ENCODE results near the gene GNB1.
"Not testable (repeated sequence)": the region's sequence is repeated elsewhere in the genome, so short reads cannot be mapped to it uniquely, and the experiment has no call there.

Gene GNB1

GRCh38 chr1:1856161-1856560 is 34.7 kb downstream of the GNB1 start:
- not testable (repeated sequence) for DNase-seq

- no peak for DNase-seq
Observed at GRCh38 chr1:1853593-1854257, 37.2 kb downstream of the GNB1 start.

- DNase-seq: no peak
Observed at GRCh38 chr1:1852619-1853414, 38.1 kb downstream of the GNB1 start.

- DNase-seq: no peak
Observed at GRCh38 chr1:1847890-1848289, 43.0 kb downstream of the GNB1 start.

DNA sequence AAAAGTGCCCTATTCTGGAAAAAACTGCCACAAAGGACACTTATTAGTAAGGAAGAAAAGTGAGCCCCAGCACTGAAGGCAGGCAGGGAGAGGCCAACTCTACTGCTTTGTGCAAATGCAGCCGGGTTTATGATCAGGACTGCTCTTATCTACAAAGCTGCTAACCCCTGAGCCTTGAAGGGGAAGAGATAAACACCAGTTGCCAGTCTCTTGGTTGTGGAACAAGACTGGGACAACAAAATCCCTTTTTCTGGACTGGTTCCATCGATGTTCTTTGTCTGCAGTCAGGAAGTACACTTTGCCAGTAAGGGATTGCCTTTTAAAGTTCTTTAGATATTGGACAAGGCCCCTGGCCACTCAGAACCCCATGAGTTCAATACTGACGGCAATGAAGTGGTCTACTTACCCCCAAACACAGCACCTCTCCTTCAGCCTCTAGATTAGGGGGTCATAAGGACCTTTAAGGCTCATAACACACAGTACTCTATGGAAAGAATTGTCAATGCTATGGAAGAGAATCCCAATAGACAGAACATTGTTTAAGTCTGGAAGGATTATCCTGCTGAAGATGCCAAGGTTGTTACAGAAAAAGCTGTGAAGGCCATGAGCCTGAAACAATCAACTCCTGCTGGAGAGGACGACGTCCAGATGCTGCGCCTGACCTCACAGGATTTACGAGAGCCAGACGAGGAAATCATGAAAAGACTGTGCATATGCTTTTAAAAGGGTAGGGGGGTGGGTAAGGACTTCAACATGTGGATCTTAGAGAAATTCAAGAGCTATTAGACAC is 43.6 kb downstream of the GNB1 start:
- no peak for DNase-seq

GRCh38 chr1:1846386-1846918 is 44.4 kb downstream of the GNB1 start:
- DNase-seq: no peak

- no peak for DNase-seq
Observed at GRCh38 chr1:1842360-1843146, 48.3 kb downstream of the GNB1 start.

GRCh38 chr1:1841575-1841995 is 49.3 kb downstream of the GNB1 start:
- DNase-seq: no peak

- DNase-seq: no peak
Observed at GRCh38 chr1:1839311-1839965, 51.4 kb downstream of the GNB1 start.

DNA sequence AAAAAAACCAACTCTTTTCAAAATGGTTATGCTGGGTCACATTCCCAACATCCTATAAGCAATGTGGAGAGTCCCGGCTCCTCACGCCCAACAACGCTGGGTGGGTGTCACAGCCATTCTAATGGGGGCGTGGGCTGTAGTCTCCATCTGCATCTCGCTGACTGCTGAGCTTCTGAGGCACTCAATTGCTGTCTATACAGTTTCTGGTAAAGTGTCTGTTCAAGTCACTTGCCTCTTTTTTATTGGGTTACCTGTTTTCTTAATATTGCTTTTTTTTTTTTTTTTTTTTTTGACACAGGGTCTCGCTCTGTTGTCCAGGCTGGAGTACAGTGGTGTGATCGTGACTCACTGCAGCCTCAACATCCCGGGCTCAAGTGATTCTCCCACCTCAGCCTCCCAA is 54.8 kb downstream of the GNB1 start:
- DNase-seq: no peak

DNA sequence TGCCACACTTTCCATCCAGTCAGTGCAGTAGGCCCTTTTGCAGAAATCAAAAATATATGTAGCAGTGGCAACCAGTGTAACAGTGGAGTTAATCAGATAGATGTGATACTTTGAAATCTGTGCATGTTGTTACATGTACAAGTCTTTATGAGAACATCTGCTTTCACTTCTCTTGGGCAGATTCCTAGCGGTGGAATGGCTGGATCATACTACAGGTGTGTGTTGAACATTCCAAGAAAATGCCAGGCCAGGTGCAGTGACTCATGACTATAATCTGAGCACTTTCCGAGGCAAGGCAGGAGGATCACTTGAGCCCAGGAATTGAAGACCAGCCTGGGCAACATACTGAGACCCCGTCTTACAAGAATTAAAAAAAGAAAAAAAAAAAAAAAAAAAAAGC is 55.3 kb downstream of the GNB1 start:
- DNase-seq: no peak

GRCh38 chr1:1833916-1834325 is 57.0 kb downstream of the GNB1 start:
- DNase-seq: no peak

DNA sequence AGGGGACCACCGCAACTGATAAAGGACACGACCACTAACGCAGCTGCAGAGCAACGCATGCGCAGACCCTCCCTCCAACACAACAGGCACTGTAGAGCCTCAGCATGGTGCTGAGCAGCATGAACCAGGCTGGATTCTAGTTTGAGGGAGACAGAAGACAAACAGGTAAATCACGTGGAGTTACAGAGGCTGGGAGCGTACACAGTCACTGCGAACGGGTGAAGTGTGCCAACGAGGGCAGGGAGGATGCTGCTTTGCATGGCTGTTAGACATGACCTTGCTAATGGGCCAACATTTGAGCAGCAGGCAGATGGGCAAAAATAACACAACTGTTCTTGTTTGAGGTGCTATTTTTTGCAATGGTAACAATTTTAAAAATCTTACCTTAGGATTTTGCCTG is 57.4 kb downstream of the GNB1 start:
- DNase-seq: no peak

GRCh38 chr1:1832820-1833219 is 58.1 kb downstream of the GNB1 start:
- DNase-seq: no peak

DNA sequence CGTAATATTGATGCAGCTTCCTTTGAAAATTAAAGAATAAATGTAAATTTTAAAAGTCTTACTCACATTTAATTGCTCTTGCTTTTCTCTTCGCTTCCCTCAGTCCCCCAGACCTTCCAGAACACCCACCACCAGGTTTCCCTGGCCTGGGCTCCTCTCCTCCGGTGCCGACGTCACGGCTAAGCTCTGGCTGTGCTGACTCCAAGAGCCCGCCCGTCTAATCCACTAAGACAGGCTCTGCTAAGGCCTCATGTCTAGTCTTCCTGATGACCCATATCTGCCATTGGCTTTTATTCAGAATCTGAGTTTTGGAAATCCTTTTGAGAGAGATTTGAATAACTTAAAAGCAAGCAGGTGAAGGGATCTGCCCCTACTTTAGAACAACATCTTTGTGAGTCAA is 58.7 kb downstream of the GNB1 start:
- DNase-seq: no peak

DNA sequence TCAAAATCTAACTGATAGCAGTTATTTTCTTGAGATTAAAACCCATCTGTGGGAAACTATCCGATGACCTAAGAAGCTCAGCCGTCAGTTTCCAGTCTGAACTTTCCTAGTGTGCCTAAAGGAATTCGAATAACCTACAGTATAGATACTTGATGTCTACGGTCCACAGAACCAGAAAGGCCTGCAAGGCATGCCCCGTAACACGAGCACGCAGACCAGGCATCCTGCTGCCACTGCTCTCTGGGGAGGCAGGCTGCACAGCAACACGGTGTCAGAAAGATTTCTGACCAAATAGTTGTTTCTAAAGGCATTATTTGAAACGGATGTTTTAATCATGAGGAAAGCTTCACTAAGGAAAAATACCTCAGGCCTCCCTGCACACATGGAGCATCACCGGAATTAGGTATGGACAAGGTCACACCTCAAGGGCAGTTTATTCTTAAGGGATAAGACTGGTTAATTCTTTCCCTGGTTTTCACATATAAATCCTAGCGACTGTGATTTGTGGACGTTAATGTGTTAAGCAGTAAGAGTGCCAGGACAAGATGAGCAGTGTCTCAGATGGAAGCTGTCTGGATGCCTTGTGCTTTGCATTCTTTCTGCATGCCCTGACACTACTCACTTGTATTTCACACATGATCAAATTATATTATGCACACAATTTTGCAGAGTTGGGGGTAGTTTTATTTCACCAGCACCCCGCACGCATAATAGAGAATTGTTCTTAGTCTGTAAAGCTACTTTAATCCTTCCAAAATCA is 63.6 kb downstream of the GNB1 start:
- DNase-seq: no peak

- DNase-seq: no peak
Observed at GRCh38 chr1:1826356-1827088, 64.4 kb downstream of the GNB1 start.

GRCh38 chr1:1825217-1825616 is 65.7 kb downstream of the GNB1 start:
- DNase-seq: no peak

- no peak for DNase-seq
Observed at GRCh38 chr1:1819762-1820161, 71.1 kb downstream of the GNB1 start.

- no peak for DNase-seq
Observed at GRCh38 chr1:1817221-1817620, 73.7 kb downstream of the GNB1 start.

Measured in KG1 (cell line).